Body of pancreas (tissue), 4 donors: ENCODE measurements around the gene MTR.

ENCODE experiments used
- POLR2A ChIP-seq, 3 donors: fragments of 450-650 bp; IDR thresholded peaks; one replicate each; pipeline ENCODE4 v1.6.1; 2016; ENCODE audit warnings: antibody characterized with exemption in 3 of 3, mild to moderate bottlenecking in 2 of 3
- TF ChIP-seq, protein P1 (sequence below), 7 experiments: fragments of 450-650 bp in 4 of 7; fragments of 200-600 bp in 3 of 7; sonication (generic) in 3 of 7; IDR thresholded peaks; one replicate each; pipeline ENCODE4 v1.5.1; 2016 to 2019; ENCODE audit warnings: antibody characterized with exemption in 7 of 7

DNA sequence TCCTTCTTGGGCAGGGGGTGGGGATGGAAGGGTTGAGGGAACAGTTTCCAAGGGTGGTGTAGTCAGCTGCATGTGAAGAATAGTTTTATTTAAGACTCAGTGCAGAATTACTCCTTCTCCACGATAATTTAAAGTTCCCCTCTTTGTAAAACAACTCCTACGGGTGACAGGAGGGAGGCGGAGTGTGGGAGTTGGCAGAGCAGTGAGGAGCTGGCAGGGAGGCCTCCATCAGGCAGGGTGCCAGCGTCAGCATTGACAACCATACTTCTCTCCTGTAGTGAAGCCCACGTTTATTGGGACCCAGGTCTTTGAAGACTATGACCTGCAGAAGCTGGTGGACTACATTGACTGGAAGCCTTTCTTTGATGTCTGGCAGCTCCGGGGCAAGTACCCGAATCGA lies 93.8 kb downstream of the MTR start:
- TF ChIP-seq, protein P1, sequence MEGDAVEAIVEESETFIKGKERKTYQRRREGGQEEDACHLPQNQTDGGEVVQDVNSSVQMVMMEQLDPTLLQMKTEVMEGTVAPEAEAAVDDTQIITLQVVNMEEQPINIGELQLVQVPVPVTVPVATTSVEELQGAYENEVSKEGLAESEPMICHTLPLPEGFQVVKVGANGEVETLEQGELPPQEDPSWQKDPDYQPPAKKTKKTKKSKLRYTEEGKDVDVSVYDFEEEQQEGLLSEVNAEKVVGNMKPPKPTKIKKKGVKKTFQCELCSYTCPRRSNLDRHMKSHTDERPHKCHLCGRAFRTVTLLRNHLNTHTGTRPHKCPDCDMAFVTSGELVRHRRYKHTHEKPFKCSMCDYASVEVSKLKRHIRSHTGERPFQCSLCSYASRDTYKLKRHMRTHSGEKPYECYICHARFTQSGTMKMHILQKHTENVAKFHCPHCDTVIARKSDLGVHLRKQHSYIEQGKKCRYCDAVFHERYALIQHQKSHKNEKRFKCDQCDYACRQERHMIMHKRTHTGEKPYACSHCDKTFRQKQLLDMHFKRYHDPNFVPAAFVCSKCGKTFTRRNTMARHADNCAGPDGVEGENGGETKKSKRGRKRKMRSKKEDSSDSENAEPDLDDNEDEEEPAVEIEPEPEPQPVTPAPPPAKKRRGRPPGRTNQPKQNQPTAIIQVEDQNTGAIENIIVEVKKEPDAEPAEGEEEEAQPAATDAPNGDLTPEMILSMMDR (IDR thresholded peaks at IDR 0.05): no peak
- no peak for TF ChIP-seq POLR2A (IDR thresholded peaks at IDR 0.05)
